ENCODE data around the gene NRP2. TPM values are rescaled to one million over a fixed set of nuclear protein-coding genes. Genes with fewer than 3 reads are reported as not detected.
A peak's percentile ranks its signal among the peaks of the same experiment; 100 is the strongest.

Gene NRP2
- total and polyA plus RNA-seq, 2 experiments from 2014 or later: 61.0 to 79.2 TPM

GRCh38 chr2:205726506-205726905 lies 44.2 kb downstream of the NRP2 start:
- no peaks in the 10 kb centered on the region for H4K20me1 ChIP-seq (ENCODE audit: insufficient read depth, poor library complexity, severe bottlenecking)
- TF ChIP-seq CTCF (IDR thresholded peaks at IDR 0.05; ENCODE audit: poor library complexity) (no peak), EZH2phosphoT487 (IDR thresholded peaks at IDR 0.05; ENCODE audit: low read depth, severe bottlenecking, unreplicated experiment) (no peak), EZH2 (IDR thresholded peaks at IDR 0.05; ENCODE audit: borderline replicate concordance) (no peak)
- no peaks in the 10 kb centered on the region for H3K9me3 ChIP-seq (ENCODE audit: low read depth)
- no peak for DNase-seq (ENCODE audit: low spot score)
- WGBS (ENCODE audit: low lambda C conversion rate, missing lambda C conversion rate): 79% methylated on average over 4 of the region's 4 CpGs
- peaks cover 10% of the 10 kb centered on the region for H3K4me1 ChIP-seq (ENCODE audit: insufficient read depth)
- no peak overlapping the region for H3K4me2 ChIP-seq
- no peaks in the 10 kb centered on the region for H3K36me3 ChIP-seq (replicated peaks; ENCODE audit: insufficient read depth, low read depth)
- H3K27ac ChIP-seq: no peak overlapping the region
- no peak overlapping the region for H3K4me3 ChIP-seq
- H2AFZ ChIP-seq: no peak overlapping the region
- no peaks in the 10 kb centered on the region for H3K79me2 ChIP-seq
- H3K27me3 ChIP-seq: no peaks in the 10 kb centered on the region
- H3K9me2 ChIP-seq (replicated peaks; ENCODE audit: insufficient read depth): no peaks in the 10 kb centered on the region

- Histone ChIP-seq H3K9me2 (replicated peaks; ENCODE audit: insufficient read depth) (no peaks in the 10 kb centered on the region), H2AFZ (no peak overlapping the region), H3K27me3 (no peaks in the 10 kb centered on the region), H3K79me2 (no peaks in the 10 kb centered on the region), H3K4me3 (no peak overlapping the region), H3K27ac (no peak overlapping the region), H4K20me1 (ENCODE audit: insufficient read depth, poor library complexity, severe bottlenecking) (no peaks in the 10 kb centered on the region), H3K9me3 (ENCODE audit: low read depth) (no peaks in the 10 kb centered on the region), H3K4me2 (no peak overlapping the region), H3K36me3 (replicated peaks; ENCODE audit: insufficient read depth, low read depth) (no peaks in the 10 kb centered on the region), H3K4me1 (ENCODE audit: insufficient read depth) (peaks cover 10% of the 10 kb centered on the region)
- DNase-seq (ENCODE audit: low spot score): no peak
- no peak for TF ChIP-seq EZH2 (IDR thresholded peaks at IDR 0.05; ENCODE audit: borderline replicate concordance)
- TF ChIP-seq EZH2phosphoT487 (IDR thresholded peaks at IDR 0.05; ENCODE audit: low read depth, severe bottlenecking, unreplicated experiment): no peak
- TF ChIP-seq CTCF (IDR thresholded peaks at IDR 0.05; ENCODE audit: poor library complexity): no peak
- 85% methylated on average over 2 of the region's 2 CpGs for WGBS (ENCODE audit: low lambda C conversion rate, missing lambda C conversion rate)
Observed at GRCh38 chr2:205727174-205727573, 44.9 kb downstream of the NRP2 start.

- Histone ChIP-seq H3K79me2 (no peaks in the 10 kb centered on the region), H3K4me2 (no peak overlapping the region), H3K4me3 (no peak overlapping the region), H3K27me3 (no peaks in the 10 kb centered on the region), H3K36me3 (replicated peaks; ENCODE audit: insufficient read depth, low read depth) (no peaks in the 10 kb centered on the region), H3K27ac (no peak overlapping the region), H3K4me1 (ENCODE audit: insufficient read depth) (peaks cover 14% of the 10 kb centered on the region), H3K9me3 (ENCODE audit: low read depth) (no peaks in the 10 kb centered on the region), H4K20me1 (ENCODE audit: insufficient read depth, poor library complexity, severe bottlenecking) (no peaks in the 10 kb centered on the region), H2AFZ (no peak overlapping the region), H3K9me2 (replicated peaks; ENCODE audit: insufficient read depth) (no peaks in the 10 kb centered on the region)
- TF ChIP-seq EZH2 (IDR thresholded peaks at IDR 0.05; ENCODE audit: borderline replicate concordance) (no peak), EZH2phosphoT487 (IDR thresholded peaks at IDR 0.05; ENCODE audit: low read depth, severe bottlenecking, unreplicated experiment) (no peak), CTCF (IDR thresholded peaks at IDR 0.05; ENCODE audit: poor library complexity) (no peak)
- no peak for DNase-seq (ENCODE audit: low spot score)
- WGBS (ENCODE audit: low lambda C conversion rate, missing lambda C conversion rate): 87% methylated on average over 7 of the region's 7 CpGs
Observed at GRCh38 chr2:205728366-205728765, 46.1 kb downstream of the NRP2 start.

GRCh38 chr2:205730191-205730590 lies 47.9 kb downstream of the NRP2 start:
- H4K20me1 ChIP-seq (ENCODE audit: insufficient read depth, poor library complexity, severe bottlenecking): no peaks in the 10 kb centered on the region
- no peak overlapping the region for H3K4me3 ChIP-seq
- DNase-seq (ENCODE audit: low spot score): no peak
- H2AFZ ChIP-seq: no peak overlapping the region
- peaks cover 30% of the 10 kb centered on the region for H3K4me1 ChIP-seq (ENCODE audit: insufficient read depth)
- TF ChIP-seq CTCF (IDR thresholded peaks at IDR 0.05; ENCODE audit: poor library complexity) (no peak), EZH2 (IDR thresholded peaks at IDR 0.05; ENCODE audit: borderline replicate concordance) (no peak), EZH2phosphoT487 (IDR thresholded peaks at IDR 0.05; ENCODE audit: low read depth, severe bottlenecking, unreplicated experiment) (no peak)
- H3K9me3 ChIP-seq (ENCODE audit: low read depth): no peaks in the 10 kb centered on the region
- H3K36me3 ChIP-seq (replicated peaks; ENCODE audit: insufficient read depth, low read depth): no peaks in the 10 kb centered on the region
- H3K27me3 ChIP-seq: no peaks in the 10 kb centered on the region
- no peaks in the 10 kb centered on the region for H3K9me2 ChIP-seq (replicated peaks; ENCODE audit: insufficient read depth)
- no peak overlapping the region for H3K4me2 ChIP-seq
- H3K79me2 ChIP-seq: no peaks in the 10 kb centered on the region
- H3K27ac ChIP-seq: peak overlapping the region; percentile 11
- 84% methylated on average over 7 of the region's 9 CpGs for WGBS (ENCODE audit: low lambda C conversion rate, missing lambda C conversion rate)
